ENCODE data around the gene PCBP3.

GRCh38 chr21:45634511-45635183 lies 8.9 kb upstream of the PCBP3 start:
- TF ChIP-seq, protein P1, sequence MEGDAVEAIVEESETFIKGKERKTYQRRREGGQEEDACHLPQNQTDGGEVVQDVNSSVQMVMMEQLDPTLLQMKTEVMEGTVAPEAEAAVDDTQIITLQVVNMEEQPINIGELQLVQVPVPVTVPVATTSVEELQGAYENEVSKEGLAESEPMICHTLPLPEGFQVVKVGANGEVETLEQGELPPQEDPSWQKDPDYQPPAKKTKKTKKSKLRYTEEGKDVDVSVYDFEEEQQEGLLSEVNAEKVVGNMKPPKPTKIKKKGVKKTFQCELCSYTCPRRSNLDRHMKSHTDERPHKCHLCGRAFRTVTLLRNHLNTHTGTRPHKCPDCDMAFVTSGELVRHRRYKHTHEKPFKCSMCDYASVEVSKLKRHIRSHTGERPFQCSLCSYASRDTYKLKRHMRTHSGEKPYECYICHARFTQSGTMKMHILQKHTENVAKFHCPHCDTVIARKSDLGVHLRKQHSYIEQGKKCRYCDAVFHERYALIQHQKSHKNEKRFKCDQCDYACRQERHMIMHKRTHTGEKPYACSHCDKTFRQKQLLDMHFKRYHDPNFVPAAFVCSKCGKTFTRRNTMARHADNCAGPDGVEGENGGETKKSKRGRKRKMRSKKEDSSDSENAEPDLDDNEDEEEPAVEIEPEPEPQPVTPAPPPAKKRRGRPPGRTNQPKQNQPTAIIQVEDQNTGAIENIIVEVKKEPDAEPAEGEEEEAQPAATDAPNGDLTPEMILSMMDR (conservative IDR thresholded peaks at IDR 0.05): no peak
- no peak for TF ChIP-seq ZFX (IDR thresholded peaks at IDR 0.05)

Data from C4-2B (cell line).